ENCODE measurements around the gene NPTN. TPM values are rescaled to one million over a fixed set of nuclear protein-coding genes. Genes with fewer than 3 reads are reported as not detected.

The NPTN gene
- total and polyA plus RNA-seq, 9 of the 15 experiments (the other 6 are each of a cell fraction or from before 2014, with no cell fraction given) = 9.6 to 48.5 (median 21.7) TPM

- WGBS (ENCODE audit: insufficient coverage, low coverage, missing lambda C conversion rate) = 0% methylated on average over 1 of the region's 1 CpG
- no peaks in the 10 kb centered on the region for H3K79me2 ChIP-seq (ENCODE audit: control insufficient read depth, insufficient read depth, low read length)
- in situ Hi-C loops (cut with MboI) (no loop called here), intact Hi-C loops (cut with micrococcal nuclease) (no loop called here)
- ATAC-seq (no peak), DNase-seq (ENCODE audit: extremely low read depth in 1 of 4, low spot score in 3 of 4) (no peak), FAIRE-seq (no peak)
- H2AFZ ChIP-seq (ENCODE audit: low read depth, low read length) = no peak overlapping the region
- H3K27me3 ChIP-seq (ENCODE audit: control insufficient read depth in 2 of 2, insufficient read depth in 2 of 2, low read length in 2 of 2) = peaks cover 0 to 35% of the 10 kb centered on the region in 2 experiments; a peak in 3 of 5 replicates
- CTCF ChIA-PET (ENCODE audit: low intra/inter-chr PET ratio) = no interaction called here
- H3K9me3 ChIP-seq (replicated peaks; ENCODE audit: control insufficient read depth, insufficient read depth, low read depth, low read length) = no peaks in the 10 kb centered on the region
- H3K27ac ChIP-seq (ENCODE audit: extremely low read depth, low read depth, low read length) = no peak overlapping the region
- no peak overlapping the region for H3K4me3 ChIP-seq
- H4K20me1 ChIP-seq (replicated peaks; ENCODE audit: control insufficient read depth, insufficient read depth, low read length) = no peaks in the 10 kb centered on the region; the same call in 1 of the 2 replicates
- TF ChIP-seq RAD21 (CRISPR knock-in tag; conservative IDR thresholded peaks at IDR 0.05 in 1 of 2, IDR thresholded peaks at IDR 0.05 in 1 of 2) = no peak
- no peak for TF ChIP-seq TEAD4 (IDR thresholded peaks at IDR 0.05; ENCODE audit: low read length)
- no peak for TF ChIP-seq TEAD4 (CRISPR knock-in tag; IDR thresholded peaks at IDR 0.05; ENCODE audit: borderline replicate concordance)
- TF ChIP-seq NCOA1 (IDR thresholded peaks at IDR 0.05; ENCODE audit: low read depth) = no peak
- TF ChIP-seq FOXP1 (CRISPR knock-in tag; IDR thresholded peaks at IDR 0.05) = no peak
- TF ChIP-seq ETS2 (tag; IDR thresholded peaks at IDR 0.05; ENCODE audit: borderline replicate concordance, poor library complexity, severe bottlenecking) = no peak
- no peak for TF ChIP-seq MEF2D (tag; conservative IDR thresholded peaks at IDR 0.05; ENCODE audit: low read depth)
- no peak for TF ChIP-seq ZNF561 (CRISPR knock-in tag; conservative IDR thresholded peaks at IDR 0.05)
- no peak for TF ChIP-seq ZNF174 (CRISPR knock-in tag; IDR thresholded peaks at IDR 0.05)
- TF ChIP-seq POLR2A (conservative IDR thresholded peaks at IDR 0.05) = no peak
- TF ChIP-seq NUFIP1 (IDR thresholded peaks at IDR 0.05; ENCODE audit: partially characterized antibody) = no peak
- TF ChIP-seq KDM1A (IDR thresholded peaks at IDR 0.05) = no peak
- no peak for TF ChIP-seq GABPB1 (CRISPR knock-in tag; IDR thresholded peaks at IDR 0.05)
- no peak for TF ChIP-seq ZNF507 (tag; conservative IDR thresholded peaks at IDR 0.05)
- no peak for TF ChIP-seq TEAD2 (tag; IDR thresholded peaks at IDR 0.05)
- no peak for TF ChIP-seq GTF2B (IDR thresholded peaks at IDR 0.05; ENCODE audit: extremely low read depth, insufficient read length)
- no TSS peak for BruUV-seq (replicated peaks)
- H3K4me2 ChIP-seq (ENCODE audit: insufficient read depth, low read length) = no peak overlapping the region
- no peaks in the 10 kb centered on the region for H3K9me1 ChIP-seq (ENCODE audit: control insufficient read depth, insufficient read depth, low read length)
- no peaks in the 10 kb centered on the region for H3K4me1 ChIP-seq (replicated peaks in 1 of 2; ENCODE audit: control insufficient read depth in 2 of 2, insufficient read depth in 2 of 2, low read length in 2 of 2)
- H3K36me3 ChIP-seq (ENCODE audit: control insufficient read depth, insufficient read depth, low read length) = no peaks in the 10 kb centered on the region
- POLR2A ChIA-PET = no interaction called here
- H3K9ac ChIP-seq (ENCODE audit: insufficient read depth in 1 of 2, low read depth in 2 of 2, low read length in 2 of 2) = no peak overlapping the region
Observed at GRCh38 chr15:73674587-73674986, 41.4 kb upstream of the NPTN start.
